Measurements from ENCODE around the gene WDR82.

- TF ChIP-seq POLR2A (IDR thresholded peaks at IDR 0.05; ENCODE audit: low read depth, low read length) (peak; percentile 13; the same call in 1 of the 2 replicates), POLR2AphosphoS5 (IDR thresholded peaks at IDR 0.05; ENCODE audit: low read depth, low read length) (no peak), TAF1 (IDR thresholded peaks at IDR 0.05; ENCODE audit: borderline replicate concordance, low read depth, low read length) (no peak)
These were observed 34.8 kb upstream of the WDR82 start for GRCh38 chr3:52313188-52313773.

All from GM12892 (cell line).